BJ (cell line): ENCODE results near the gene HMGCS1. TPM values are rescaled to one million over a fixed set of nuclear protein-coding genes. Genes with fewer than 3 reads are reported as not detected.

ENCODE experiments used
- CTCF ChIA-PET: fragments of 350-600 bp; formaldehyde crosslinking; extraction: SDS; loops from one replicate; lab custom pipeline; 2021; ENCODE audit warnings: antibody characterized with exemption, inconsistent platforms; lab: Yijun Ruan, JAX
- POLR2A ChIA-PET: fragments of 300-600 bp; sonication (Branson Sonifier 250); formaldehyde crosslinking; extraction: SDS; loops from one replicate; lab custom pipeline; 2021; ENCODE audit warnings: antibody characterized with exemption; lab: Charles Lee
- DNase-seq: peaks from one replicate; pipeline ENCODE4 v3.0.0-alpha.2; 2011; ENCODE audit warnings: low read depth
- H3K27me3 ChIP-seq: 2 replicates; pipeline ENCODE4 v1.6.0; 2011; ENCODE audit warnings: low read length; ENCODE audit not compliant: control insufficient read depth, insufficient read depth
- H3K36me3 ChIP-seq: 2 replicates; pipeline ENCODE4 v1.5.1; 2011; ENCODE audit warnings: low read length; ENCODE audit not compliant: control insufficient read depth, insufficient read depth
- H3K4me3 ChIP-seq: 2 replicates; pipeline ENCODE4 v1.5.1; 2011; ENCODE audit warnings: low read depth, mild to moderate bottlenecking, control low read depth, low read length
- polyA plus RNA-seq: library from polyadenylated mRNA; depleted of rRNA; stranded (reverse); fragments of >200 nt; gene quantifications from 2 replicates; pipeline ENCODE4 v1.2.3, GENCODE V29; 2011
- TF ChIP-seq, protein P1 (sequence below): IDR thresholded peaks from 2 replicates; pipeline ENCODE4 v1.5.1; 2011; ENCODE audit warnings: low read depth, mild to moderate bottlenecking, control low read depth, inconsistent platforms, low read length, moderate library complexity; ENCODE audit not compliant: insufficient read depth

The HMGCS1 gene
- polyA plus RNA-seq, 1 experiment, result 8.6 TPM

GRCh38 chr5:43286623-43287022 is 26.6 kb downstream of the HMGCS1 start:
- no peaks in the 10 kb centered on the region for H3K36me3 ChIP-seq
- no peak for DNase-seq
- TF ChIP-seq, protein P1, sequence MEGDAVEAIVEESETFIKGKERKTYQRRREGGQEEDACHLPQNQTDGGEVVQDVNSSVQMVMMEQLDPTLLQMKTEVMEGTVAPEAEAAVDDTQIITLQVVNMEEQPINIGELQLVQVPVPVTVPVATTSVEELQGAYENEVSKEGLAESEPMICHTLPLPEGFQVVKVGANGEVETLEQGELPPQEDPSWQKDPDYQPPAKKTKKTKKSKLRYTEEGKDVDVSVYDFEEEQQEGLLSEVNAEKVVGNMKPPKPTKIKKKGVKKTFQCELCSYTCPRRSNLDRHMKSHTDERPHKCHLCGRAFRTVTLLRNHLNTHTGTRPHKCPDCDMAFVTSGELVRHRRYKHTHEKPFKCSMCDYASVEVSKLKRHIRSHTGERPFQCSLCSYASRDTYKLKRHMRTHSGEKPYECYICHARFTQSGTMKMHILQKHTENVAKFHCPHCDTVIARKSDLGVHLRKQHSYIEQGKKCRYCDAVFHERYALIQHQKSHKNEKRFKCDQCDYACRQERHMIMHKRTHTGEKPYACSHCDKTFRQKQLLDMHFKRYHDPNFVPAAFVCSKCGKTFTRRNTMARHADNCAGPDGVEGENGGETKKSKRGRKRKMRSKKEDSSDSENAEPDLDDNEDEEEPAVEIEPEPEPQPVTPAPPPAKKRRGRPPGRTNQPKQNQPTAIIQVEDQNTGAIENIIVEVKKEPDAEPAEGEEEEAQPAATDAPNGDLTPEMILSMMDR, result no peak
- H3K27me3 ChIP-seq, result no peaks in the 10 kb centered on the region
- no peak overlapping the region for H3K4me3 ChIP-seq
- ChIA-PET CTCF (no interaction called here), POLR2A (no interaction called here)

- TF ChIP-seq, protein P1, result no peak
- no peaks in the 10 kb centered on the region for H3K27me3 ChIP-seq
- DNase-seq, result no peak
- no peaks in the 10 kb centered on the region for H3K36me3 ChIP-seq
- POLR2A ChIA-PET, result no interaction called here
- H3K4me3 ChIP-seq, result no peak overlapping the region
- CTCF ChIA-PET, result no interaction called here
Measured at GRCh38 chr5:43281840-43282658, 31.2 kb downstream of the HMGCS1 start.

DNA sequence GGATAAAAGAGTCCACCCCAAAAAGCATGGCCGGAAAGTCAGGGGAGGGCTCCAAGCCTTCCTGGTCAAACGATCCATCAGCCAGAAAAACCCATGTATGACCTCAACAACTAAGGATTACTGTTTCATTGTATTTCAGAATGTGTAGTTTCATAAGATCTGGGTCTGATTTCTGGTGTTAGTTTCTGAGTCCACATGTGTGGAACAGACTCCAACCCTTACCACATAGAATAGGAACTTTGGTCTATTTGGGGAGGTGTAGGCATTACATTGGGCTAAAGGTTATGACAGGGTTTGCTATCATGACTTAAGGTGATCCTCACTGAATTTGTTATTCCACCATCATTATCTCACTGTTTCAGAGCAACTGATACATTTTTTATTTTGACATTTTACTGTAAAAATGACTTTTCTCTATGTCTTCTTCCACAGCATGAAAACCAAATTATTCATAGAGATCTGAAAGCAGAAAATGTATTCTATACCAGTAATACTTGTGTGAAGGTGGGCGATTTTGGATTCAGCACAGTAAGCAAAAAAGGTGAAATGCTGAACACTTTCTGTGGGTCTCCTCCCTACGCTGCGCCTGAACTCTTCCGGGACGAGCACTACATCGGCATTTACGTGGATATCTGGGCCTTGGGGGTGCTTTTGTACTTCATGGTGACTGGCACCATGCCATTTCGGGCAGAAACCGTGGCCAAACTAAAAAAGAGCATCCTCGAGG is 33.5 kb downstream of the HMGCS1 start:
- Histone ChIP-seq H3K4me3 (no peak overlapping the region), H3K27me3 (peaks cover 2% of the 10 kb centered on the region; the same call in 1 of the 2 replicates), H3K36me3 (no peaks in the 10 kb centered on the region)
- ChIA-PET CTCF (interaction anchor here (0.9 kb wide), 1 partner anchor 11 kb away, joined by 4 read pairs; no protein-coding TSS in a partner anchor), POLR2A (no interaction called here)
- DNase-seq, result no peak
- TF ChIP-seq, protein P1, result no peak

- ChIA-PET POLR2A (no interaction called here), CTCF (no interaction called here)
- Histone ChIP-seq H3K4me3 (no peak overlapping the region), H3K27me3 (peaks cover 7% of the 10 kb centered on the region; the same call in 1 of the 2 replicates), H3K36me3 (no peaks in the 10 kb centered on the region)
- no peak for DNase-seq
- TF ChIP-seq, protein P1, result no peak
Measured at GRCh38 chr5:43275391-43275790, 37.8 kb downstream of the HMGCS1 start.

DNA sequence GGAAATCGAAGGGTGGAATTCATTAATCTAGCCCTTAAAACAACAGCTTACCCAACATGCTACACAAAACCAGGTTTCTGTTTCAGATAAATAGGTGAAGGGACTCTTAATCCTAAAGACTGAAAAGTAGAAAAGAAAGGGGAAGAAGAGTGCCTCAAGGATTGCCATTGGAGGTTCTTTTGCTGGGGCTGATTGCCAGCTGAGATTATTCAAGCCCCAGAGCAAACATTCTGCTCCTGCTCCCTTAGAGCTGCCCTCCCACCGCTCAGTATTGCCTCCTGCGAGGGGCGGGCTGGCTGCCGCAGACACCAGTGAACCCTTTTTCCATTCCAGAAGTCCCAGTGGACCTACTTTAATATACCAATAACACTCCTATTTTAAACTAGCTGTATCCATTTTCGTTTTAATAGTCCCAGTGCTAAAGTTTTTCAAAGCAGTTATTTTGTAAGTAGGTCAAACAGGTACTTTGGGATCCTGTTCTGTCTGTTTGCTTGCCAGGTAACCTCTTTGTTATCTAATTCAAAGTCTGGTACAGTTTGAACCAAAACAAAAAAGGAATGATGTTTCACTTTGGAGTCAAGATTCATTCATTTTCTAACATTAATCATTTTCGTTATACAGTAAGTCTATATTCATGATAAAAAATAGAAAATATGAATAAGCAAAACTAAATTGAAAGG is 38.6 kb downstream of the HMGCS1 start:
- ChIA-PET POLR2A (no interaction called here), CTCF (no interaction called here)

More for the DNA sequence above, 38.6 kb downstream of the HMGCS1 start:
- no peak overlapping the region for H3K4me3 ChIP-seq
- no peak for DNase-seq
- no peaks in the 10 kb centered on the region for H3K36me3 ChIP-seq
- TF ChIP-seq, protein P1, result no peak
- H3K27me3 ChIP-seq, result peaks cover 7% of the 10 kb centered on the region; the same call in 1 of the 2 replicates
